Measurements from ENCODE around the gene SNX5.

DNA sequence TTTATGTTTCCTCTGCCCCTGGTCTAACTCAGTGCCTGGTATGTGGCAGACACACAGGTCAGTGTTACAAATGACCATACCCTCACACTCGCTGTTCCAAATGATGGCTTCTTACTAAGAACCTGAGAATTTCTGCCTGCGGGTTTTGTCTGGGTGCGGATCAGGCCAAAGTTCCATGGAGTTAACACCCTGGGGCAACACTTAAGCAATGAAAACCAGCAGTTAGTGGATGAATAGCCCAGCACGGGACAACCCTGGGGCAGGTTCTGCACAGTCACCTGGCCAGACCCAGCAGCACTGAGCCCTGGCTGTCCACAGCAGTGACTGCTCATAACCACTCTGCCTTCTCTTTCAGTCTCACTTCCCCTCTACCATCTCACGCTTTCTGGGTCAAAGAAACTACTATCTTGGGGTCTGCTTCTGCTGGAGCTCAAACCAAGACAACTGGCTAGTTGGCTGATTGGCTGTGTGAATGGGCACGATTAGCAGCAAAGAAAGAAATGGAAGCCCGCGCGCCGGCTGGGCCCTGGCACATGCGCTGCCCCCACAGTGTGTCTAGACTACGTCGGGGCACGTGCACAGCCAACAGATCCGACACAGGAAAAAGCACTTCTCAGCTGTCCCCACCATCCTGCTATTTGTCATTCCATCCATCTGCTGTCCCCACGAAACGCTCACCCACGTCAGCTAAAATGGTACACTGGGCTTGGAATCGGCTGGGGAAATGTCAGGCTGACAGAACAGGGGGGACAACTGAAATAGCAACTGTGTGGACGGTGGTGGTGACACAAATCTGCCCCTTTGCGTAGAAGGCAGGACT lies 36.8 kb upstream of the SNX5 start:
- no peak for TF ChIP-seq CTCF (IDR thresholded peaks at IDR 0.05; ENCODE audit: low read depth, low read length)
- no peak for TF ChIP-seq EZH2phosphoT487 (IDR thresholded peaks at IDR 0.05; ENCODE audit: low read depth)
